Fibroblast of villous mesenchyme (primary cell): Measurements from ENCODE around the gene PUS10. TPM values are rescaled to one million over a fixed set of nuclear protein-coding genes. Genes with fewer than 3 reads are reported as not detected.

Experiments
- DNase-seq: peaks from one replicate; pipeline ENCODE4 v3.0.0-alpha.2; 2010; ENCODE audit warnings: low read depth
- H3K4me3 ChIP-seq: 2 replicates; pipeline ENCODE4 v1.5.1; 2011; ENCODE audit warnings: low read depth, mild to moderate bottlenecking, low read length
- total RNA-seq: library from RNA; depleted of rRNA; stranded (reverse); fragments of >200 nt; gene quantifications from 2 replicates; pipeline ENCODE4 v1.2.3, GENCODE V29; 2012
- TF ChIP-seq, protein P1 (sequence below): IDR thresholded peaks from 2 replicates; pipeline ENCODE4 v1.5.1; 2012; ENCODE audit warnings: low read depth, mild to moderate bottlenecking, low read length; ENCODE audit not compliant: insufficient read depth

PUS10 gene
- total RNA-seq, 1 donor = 7.8 TPM

DNA sequence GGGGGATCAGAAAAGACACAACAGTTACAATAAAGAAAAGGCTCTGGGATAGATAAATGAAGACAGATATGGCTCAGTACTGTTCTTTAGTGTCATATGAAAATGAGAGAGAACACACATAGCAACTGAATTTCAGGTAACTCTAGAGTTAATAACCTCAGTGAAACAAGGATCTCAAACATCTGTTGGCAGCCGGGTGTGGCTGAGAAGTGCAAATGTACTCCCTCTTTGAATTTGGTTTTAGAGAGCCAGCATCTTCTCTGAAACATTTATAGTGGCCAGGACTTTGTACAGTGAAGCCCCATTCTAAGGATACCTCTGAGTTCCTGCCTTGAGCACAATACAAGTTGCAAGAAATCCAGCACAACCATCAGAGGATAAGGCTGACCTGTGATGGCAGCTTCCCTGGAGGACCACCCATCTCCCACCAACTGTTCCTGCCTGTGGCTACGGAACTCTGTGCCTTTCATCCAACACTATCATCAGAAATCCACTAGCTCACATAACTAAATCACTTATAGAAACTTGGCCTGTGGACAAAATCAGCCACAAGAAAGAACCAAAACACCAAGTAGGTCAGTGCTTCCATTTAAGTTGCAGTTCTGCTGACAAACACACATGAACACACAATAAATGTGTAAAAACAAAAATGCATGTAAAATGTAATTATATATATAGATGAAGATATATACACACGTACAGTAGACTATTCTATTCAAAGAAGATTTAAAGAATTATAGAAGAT lies 37.8 kb downstream of the PUS10 start:
- TF ChIP-seq, protein P1, sequence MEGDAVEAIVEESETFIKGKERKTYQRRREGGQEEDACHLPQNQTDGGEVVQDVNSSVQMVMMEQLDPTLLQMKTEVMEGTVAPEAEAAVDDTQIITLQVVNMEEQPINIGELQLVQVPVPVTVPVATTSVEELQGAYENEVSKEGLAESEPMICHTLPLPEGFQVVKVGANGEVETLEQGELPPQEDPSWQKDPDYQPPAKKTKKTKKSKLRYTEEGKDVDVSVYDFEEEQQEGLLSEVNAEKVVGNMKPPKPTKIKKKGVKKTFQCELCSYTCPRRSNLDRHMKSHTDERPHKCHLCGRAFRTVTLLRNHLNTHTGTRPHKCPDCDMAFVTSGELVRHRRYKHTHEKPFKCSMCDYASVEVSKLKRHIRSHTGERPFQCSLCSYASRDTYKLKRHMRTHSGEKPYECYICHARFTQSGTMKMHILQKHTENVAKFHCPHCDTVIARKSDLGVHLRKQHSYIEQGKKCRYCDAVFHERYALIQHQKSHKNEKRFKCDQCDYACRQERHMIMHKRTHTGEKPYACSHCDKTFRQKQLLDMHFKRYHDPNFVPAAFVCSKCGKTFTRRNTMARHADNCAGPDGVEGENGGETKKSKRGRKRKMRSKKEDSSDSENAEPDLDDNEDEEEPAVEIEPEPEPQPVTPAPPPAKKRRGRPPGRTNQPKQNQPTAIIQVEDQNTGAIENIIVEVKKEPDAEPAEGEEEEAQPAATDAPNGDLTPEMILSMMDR = no peak

GRCh38 chr2:60979231-60979630 lies 38.8 kb downstream of the PUS10 start:
- DNase-seq = no peak
- TF ChIP-seq, protein P1 = no peak
- H3K4me3 ChIP-seq = no peak overlapping the region

More for the DNA sequence above, 37.8 kb downstream of the PUS10 start:
- DNase-seq = no peak
- H3K4me3 ChIP-seq = no peak overlapping the region

- DNase-seq = no peak
- H3K4me3 ChIP-seq = no peak overlapping the region
- TF ChIP-seq, protein P1 = no peak
Observed at GRCh38 chr2:60977562-60977895, 40.5 kb downstream of the PUS10 start.

GRCh38 chr2:60976875-60977561 lies 41.0 kb downstream of the PUS10 start:
- H3K4me3 ChIP-seq = no peak overlapping the region
- no peak for DNase-seq
- TF ChIP-seq, protein P1 = no peak

DNA sequence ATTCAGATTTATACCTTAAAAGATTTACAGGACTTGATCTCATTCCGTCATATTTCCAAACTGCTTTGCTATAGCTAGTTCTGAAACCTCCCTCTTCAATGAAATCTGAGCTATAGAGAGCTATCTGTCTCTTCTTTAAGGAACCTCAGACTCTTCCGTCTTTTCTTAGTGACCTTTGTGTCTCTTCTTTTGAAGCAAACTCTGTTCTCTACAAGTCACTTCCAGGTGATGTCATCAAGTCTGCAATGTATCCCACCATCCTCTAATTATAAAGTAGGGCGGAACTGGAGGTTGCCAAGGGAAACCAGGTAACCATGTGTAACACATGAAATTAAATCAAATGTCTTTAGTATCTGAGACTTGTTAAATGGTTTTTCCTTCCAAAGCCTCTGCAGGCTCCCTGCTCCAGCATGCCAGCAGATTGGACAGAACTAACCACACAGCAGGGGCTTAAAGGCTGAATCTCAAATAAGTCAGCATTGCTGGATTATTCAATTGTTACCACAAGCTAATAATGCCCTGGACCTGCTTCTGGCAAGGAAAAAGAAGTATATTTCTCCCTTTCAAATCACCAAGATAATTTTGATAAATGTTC lies 41.7 kb downstream of the PUS10 start:
- TF ChIP-seq, protein P1 = no peak
- no peak for DNase-seq
- no peak overlapping the region for H3K4me3 ChIP-seq

DNA sequence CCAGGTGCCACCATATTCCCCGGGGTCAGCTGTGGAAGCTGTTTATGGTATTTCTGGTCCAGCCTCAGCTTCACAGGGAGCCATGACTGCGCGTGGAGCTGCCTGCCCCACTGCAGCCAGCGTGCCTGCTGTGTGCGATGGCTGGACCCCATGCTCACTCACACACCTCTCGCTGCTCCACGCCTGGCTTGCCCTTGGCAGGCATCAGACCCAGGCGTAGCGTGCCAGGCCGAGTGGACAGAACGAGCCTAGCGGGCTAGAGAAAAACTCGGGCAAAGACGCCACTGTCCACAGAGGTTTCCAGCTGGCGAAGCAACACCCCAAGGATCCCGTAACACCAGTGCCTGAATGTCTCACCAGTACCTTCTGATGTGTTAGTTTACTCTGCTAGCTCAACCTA lies 43.4 kb downstream of the PUS10 start:
- H3K4me3 ChIP-seq = no peak overlapping the region
- no peak for DNase-seq
- TF ChIP-seq, protein P1 = no peak
